IMR-90 (cell line): ENCODE data around the gene CHMP3. TPM values are rescaled to one million over a fixed set of nuclear protein-coding genes. Genes with fewer than 3 reads are reported as not detected.

ENCODE experiments used
- ATAC-seq: fragments of 200-7000 bp; cut with Tn5 transposase; 2 replicates; pipeline ENCODE4 v1.9.1; 2020; ENCODE audit warnings: low read depth, mild to moderate bottlenecking, moderate library complexity
- BruUV-seq: library from RNA; stranded (reverse); fragments of 400-500 nt; replicated peaks from 2 replicates; lab custom pipeline; 2021; lab: Mats Ljungman, UMichigan
- CTCF ChIA-PET: fragments of 300-600 bp; formaldehyde crosslinking; extraction: SDS; loops from one replicate; lab custom pipeline; 2021; ENCODE audit warnings: antibody characterized with exemption; lab: Yijun Ruan, JAX
- POLR2A ChIA-PET: fragments of 300-600 bp; sonication (Branson Sonifier 250); formaldehyde crosslinking; loops from one replicate; lab custom pipeline; 2022; ENCODE audit warnings: antibody characterized with exemption; ENCODE audit not compliant: unreplicated experiment; lab: Charles Lee
- DNase-seq: peaks from one replicate; pipeline ENCODE4 v3.0.0; 2013
- H2AFZ ChIP-seq: replicated peaks from 2 replicates; pipeline ENCODE3; 2013; ENCODE audit warnings: low read length, mild to moderate bottlenecking; ENCODE audit not compliant: poor library complexity
- H2AK5ac ChIP-seq: 2 replicates; pipeline ENCODE4 v1.6.1; 2013; ENCODE audit warnings: low read depth, low read length, inconsistent platforms
- H2AK9ac ChIP-seq: replicated peaks from 2 replicates; pipeline ENCODE3; 2013; ENCODE audit warnings: mild to moderate bottlenecking, low read depth, low read length, moderate library complexity; ENCODE audit not compliant: poor library complexity
- H2BK120ac ChIP-seq: 2 replicates; pipeline ENCODE4 v1.6.1; 2013; ENCODE audit warnings: low read depth, low read length, inconsistent platforms
- H2BK15ac ChIP-seq: 3 replicates; pipeline ENCODE4 v1.6.1; 2013; ENCODE audit warnings: low read depth, low read length, inconsistent platforms
- H2BK20ac ChIP-seq: 2 replicates; pipeline ENCODE4 v1.6.1; 2013; ENCODE audit warnings: low read depth, mild to moderate bottlenecking, inconsistent platforms, low read length, moderate library complexity
- H2BK5ac ChIP-seq: 2 replicates; pipeline ENCODE4 v1.6.1; 2013; ENCODE audit warnings: mild to moderate bottlenecking, low read depth, low read length, inconsistent platforms; ENCODE audit not compliant: poor library complexity, severe bottlenecking
- H3K14ac ChIP-seq: replicated peaks from 2 replicates; pipeline ENCODE4 v1.6.1; 2013; ENCODE audit warnings: low read depth, low read length, inconsistent platforms
- H3K18ac ChIP-seq: 2 replicates; pipeline ENCODE4 v1.6.1; 2013; ENCODE audit warnings: low read depth, low read length, control low read depth
- H3K23ac ChIP-seq: 2 replicates; pipeline ENCODE4 v1.6.1; 2013; ENCODE audit warnings: low read depth, low read length, inconsistent platforms
- H3K27ac ChIP-seq: 2 replicates; pipeline ENCODE4 v1.5.1; 2013; ENCODE audit warnings: mild to moderate bottlenecking, control low read depth, low read length; ENCODE audit not compliant: insufficient read depth
- H3K27me3 ChIP-seq: 2 replicates; pipeline ENCODE4 v1.6.1; 2013; ENCODE audit warnings: low read length; ENCODE audit not compliant: control insufficient read depth, insufficient read depth
- H3K36me3 ChIP-seq: 2 replicates; pipeline ENCODE4 v1.6.1; 2013; ENCODE audit warnings: low read length, mixed read lengths; ENCODE audit not compliant: control insufficient read depth, insufficient read depth
- H3K4ac ChIP-seq: 2 replicates; pipeline ENCODE4 v1.6.1; 2013; ENCODE audit warnings: low read depth, low read length, inconsistent platforms
- H3K4me1 ChIP-seq: 2 replicates; pipeline ENCODE4 v1.6.1; 2013; ENCODE audit warnings: low read length, mixed read lengths; ENCODE audit not compliant: control insufficient read depth, insufficient read depth
- H3K4me2 ChIP-seq: 2 replicates; pipeline ENCODE4 v1.6.1; 2013; ENCODE audit warnings: low read depth, mild to moderate bottlenecking, control low read depth, low read length, moderate library complexity
- H3K4me3 ChIP-seq: 2 replicates; pipeline ENCODE4 v1.5.1; 2013; ENCODE audit warnings: low read depth, mild to moderate bottlenecking, control low read depth, low read length, moderate library complexity; ENCODE audit not compliant: insufficient read depth
- H3K56ac ChIP-seq: 2 replicates; pipeline ENCODE4 v1.6.1; 2013; ENCODE audit warnings: low read length, inconsistent platforms; ENCODE audit not compliant: insufficient read depth; ENCODE audit errors: extremely low read depth
- H3K79me1 ChIP-seq, 2 experiments: 2 replicates each; pipeline ENCODE4 v1.6.1; 2013; ENCODE audit warnings: low read length in 2 of 2, inconsistent platforms in 1 of 2, low read depth in 1 of 2
- H3K9ac ChIP-seq: 2 replicates; pipeline ENCODE4 v1.6.1; 2013; ENCODE audit warnings: low read depth, low read length, control low read depth
- H3K9me1 ChIP-seq: 2 replicates; pipeline ENCODE4 v1.6.1; 2013; ENCODE audit warnings: low read length, inconsistent platforms; ENCODE audit not compliant: insufficient read depth
- H3K9me3 ChIP-seq: 2 replicates; pipeline ENCODE4 v1.6.1; 2013; ENCODE audit warnings: low read length; ENCODE audit not compliant: control insufficient read depth, insufficient read depth
- H4K20me1 ChIP-seq: 2 replicates; pipeline ENCODE4 v1.6.1; 2013; ENCODE audit warnings: low read length, inconsistent platforms; ENCODE audit not compliant: insufficient read depth
- H4K5ac ChIP-seq: 2 replicates; pipeline ENCODE4 v1.6.1; 2013; ENCODE audit warnings: mild to moderate bottlenecking, low read depth, low read length, control low read depth
- H4K8ac ChIP-seq, 2 experiments: 2 replicates each; pipeline ENCODE4 v1.6.1; 2013; ENCODE audit warnings: low read depth in 2 of 2, low read length in 2 of 2, control low read depth in 1 of 2, inconsistent platforms in 1 of 2
- H4K91ac ChIP-seq: 2 replicates; pipeline ENCODE4 v1.6.1; 2013; ENCODE audit warnings: low read depth, low read length, inconsistent platforms; ENCODE audit not compliant: insufficient read depth
- BHLHE40 ChIP-seq: fragments of 150-350 bp; IDR thresholded peaks from 2 replicates; pipeline ENCODE4 v1.6.1; 2016; ENCODE audit warnings: mild to moderate bottlenecking, low read depth, low read length
- POLR2A ChIP-seq: IDR thresholded peaks from 2 replicates; pipeline ENCODE4 v1.6.1; 2012; ENCODE audit warnings: mild to moderate bottlenecking, low read depth, low read length
- WGBS, 2 experiments: methylation state at CpG; one replicate each; pipeline versions ENCODE4 v1.1.5 to v1.1.7; 2013; ENCODE audit warnings: missing lambda C conversion rate in 2 of 2; ENCODE audit not compliant: insufficient read length in 1 of 2; ENCODE audit errors: extremely low coverage in 2 of 2; 5-methylcytosine and 5-hydroxymethylcytosine counted together
- dilution Hi-C: fragments of 300-500 bp; cut with HindIII; formaldehyde crosslinking; loops from one replicate; pipeline ENCODE4 v1.14.3; 2018; ENCODE audit warnings: low sequenced_read_pairs; ENCODE audit not compliant: unreplicated experiment
- in situ Hi-C: fragments of 300-500 bp; cut with MboI; formaldehyde crosslinking; loops from 3 replicates; pipeline ENCODE4 v1.14.3; 2019; ENCODE audit warnings: low sequenced_read_pairs, inconsistent platforms, mixed read lengths
- intact Hi-C: fragments of 100-400 bp; cut with micrococcal nuclease; formaldehyde crosslinking; loops from 2 replicates; pipeline ENCODE4 v1.10.0; 2022
- polyA plus RNA-seq, 3 experiments: library from polyadenylated mRNA; depleted of rRNA; stranded (reverse); fragments of >200 nt; gene quantifications; 2 replicates each; pipeline ENCODE4 v1.2.3, GENCODE V29; 2012; ENCODE audit warnings: low replicate concordance in 1 of 3
- total RNA-seq: library from RNA; depleted of rRNA; stranded (reverse); fragments of >200 nt; gene quantifications from 2 replicates; pipeline ENCODE4 v1.2.3, GENCODE V29; 2012

Gene CHMP3
- total and polyA plus RNA-seq, 2 of the 4 experiments (the other 2 are of a cell fraction) = 38.4 to 84.6 TPM

DNA sequence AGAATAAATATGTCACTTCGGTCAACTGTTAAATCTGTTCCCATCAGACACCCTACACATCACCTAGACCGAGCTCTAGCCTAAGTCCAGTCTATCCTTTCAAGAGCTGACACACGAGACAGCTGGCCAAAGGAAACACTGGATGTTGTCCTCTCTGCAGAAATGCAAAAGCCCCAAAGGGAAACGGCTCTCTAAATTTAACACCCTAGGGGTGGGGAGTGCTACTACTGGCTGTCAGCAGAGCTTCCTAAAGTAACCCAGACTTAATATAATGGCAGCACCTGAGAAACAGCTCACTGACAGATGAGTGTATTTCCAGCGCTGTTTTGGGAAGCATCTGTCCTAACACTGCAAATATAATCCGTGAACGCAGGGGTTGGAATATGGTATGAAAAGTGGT is 55.6 kb downstream of the CHMP3 start:
- no peak overlapping the region for H2BK20ac ChIP-seq
- H2AK5ac ChIP-seq = no peak overlapping the region
- in situ Hi-C loops (no loop called here), dilution Hi-C loops (no loop called here), intact Hi-C loops (no loop called here)
- H3K4me3 ChIP-seq = no peak overlapping the region
- TF ChIP-seq POLR2A (no peak), BHLHE40 (no peak)
- H3K27ac ChIP-seq = no peak overlapping the region
- H2AK9ac ChIP-seq = no peak overlapping the region
- peaks cover 3 to 9% of the 10 kb centered on the region in 2 experiments; a peak in 1 of 4 replicates for H3K79me1 ChIP-seq
- H3K4me2 ChIP-seq = no peak overlapping the region
- H4K91ac ChIP-seq = no peak overlapping the region
- no peak for DNase-seq
- no peak overlapping the region for H2BK5ac ChIP-seq
- H2AFZ ChIP-seq = no peak overlapping the region
- no peak overlapping the region for H3K9ac ChIP-seq
- H3K14ac ChIP-seq = no peak overlapping the region
- no peak overlapping the region for H3K23ac ChIP-seq
- H3K36me3 ChIP-seq = peaks cover 21% of the 10 kb centered on the region
- CTCF ChIA-PET = interaction anchor here (1.2 kb wide), 1 partner anchor 156 kb away, joined by 3 read pairs; no protein-coding TSS in a partner anchor
- H3K27me3 ChIP-seq = no peaks in the 10 kb centered on the region
- BruUV-seq = no TSS peak
- no peak overlapping the region for H4K8ac ChIP-seq
- no peak overlapping the region for H3K18ac ChIP-seq
- H3K56ac ChIP-seq = no peak overlapping the region
- H2BK15ac ChIP-seq = no peak overlapping the region
- H3K9me3 ChIP-seq = no peaks in the 10 kb centered on the region
- H2BK120ac ChIP-seq = no peak overlapping the region
- H4K5ac ChIP-seq = no peak overlapping the region
- 90% methylated on average over 2 of the region's 7 CpGs; no CpG with 5 or more reads in 1 of the 2 experiments for WGBS, 2 experiments
- H3K4me1 ChIP-seq = no peaks in the 10 kb centered on the region
- no peak overlapping the region for H3K4ac ChIP-seq
- H4K20me1 ChIP-seq = no peaks in the 10 kb centered on the region
- peaks cover 4% of the 10 kb centered on the region; the same call in 1 of the 2 replicates for H3K9me1 ChIP-seq
- no peak for ATAC-seq
- POLR2A ChIA-PET = no interaction called here
